Measurements from ENCODE around the gene FAM168A. TPM values are rescaled to one million over a fixed set of nuclear protein-coding genes. Genes with fewer than 3 reads are reported as not detected.
A peak's percentile ranks its signal among the peaks of the same experiment; 100 is the strongest.

The FAM168A gene
- total and polyA plus RNA-seq, 9 of the 15 experiments (the other 6 are each of a cell fraction or from before 2014, with no cell fraction given) = 0.44 to 7.2 (median 2.9) TPM

GRCh38 chr11:73509188-73509587, 88.7 kb downstream of the FAM168A start (continued):
- no peak for TF ChIP-seq RBM34 (IDR thresholded peaks at IDR 0.05; ENCODE audit: borderline replicate concordance, insufficient read depth, low read length)

- 22% methylated on average over 9 of the region's 10 CpGs for WGBS (ENCODE audit: insufficient coverage, low coverage, missing lambda C conversion rate)
- Histone ChIP-seq H2AFZ (ENCODE audit: low read depth, low read length) (no peak overlapping the region), H3K79me2 (ENCODE audit: control insufficient read depth, insufficient read depth, low read length) (no peaks in the 10 kb centered on the region), H3K4me2 (ENCODE audit: insufficient read depth, low read length) (no peak overlapping the region), H3K27me3 (ENCODE audit: control insufficient read depth in 2 of 2, insufficient read depth in 2 of 2, low read length in 2 of 2) (no peaks in the 10 kb centered on the region), H3K9me3 (replicated peaks; ENCODE audit: control insufficient read depth, insufficient read depth, low read depth, low read length) (no peaks in the 10 kb centered on the region), H3K4me3 (no peak overlapping the region), H3K27ac (ENCODE audit: extremely low read depth, low read depth, low read length) (no peak overlapping the region), H3K36me3 (ENCODE audit: control insufficient read depth, insufficient read depth, low read length) (no peaks in the 10 kb centered on the region), H3K9ac (ENCODE audit: insufficient read depth in 1 of 2, low read depth in 2 of 2, low read length in 2 of 2) (no peak overlapping the region), H4K20me1 (replicated peaks; ENCODE audit: control insufficient read depth, insufficient read depth, low read length) (no peaks in the 10 kb centered on the region), H3K4me1 (replicated peaks in 1 of 2; ENCODE audit: control insufficient read depth in 2 of 2, insufficient read depth in 2 of 2, low read length in 2 of 2) (no peaks in the 10 kb centered on the region), H3K9me1 (ENCODE audit: control insufficient read depth, insufficient read depth, low read length) (no peaks in the 10 kb centered on the region)
- intact Hi-C loops (cut with micrococcal nuclease) = no loop called here
- no peak for FAIRE-seq
- in situ Hi-C loops (cut with MboI) = no loop called here
- TF ChIP-seq MAFK (IDR thresholded peaks at IDR 0.05; ENCODE audit: low read length) (peak; percentile 68), TEAD4 (IDR thresholded peaks at IDR 0.05; ENCODE audit: low read length) (no peak), TEAD4 (CRISPR knock-in tag; IDR thresholded peaks at IDR 0.05; ENCODE audit: borderline replicate concordance) (no peak), CAMTA2 (CRISPR knock-in tag; conservative IDR thresholded peaks at IDR 0.05) (no peak), C11orf30 (IDR thresholded peaks at IDR 0.05; ENCODE audit: low read depth) (peak; percentile 62), ZNF431 (CRISPR knock-in tag; IDR thresholded peaks at IDR 0.05) (peak; percentile 91), ZNF316 (IDR thresholded peaks at IDR 0.05) (peak; percentile 75), MAFG (tag; conservative IDR thresholded peaks at IDR 0.05) (0 out of 2 replicates have a peak, but pooled peaks have one; percentile 37), TCF15 (CRISPR knock-in tag; IDR thresholded peaks at IDR 0.05) (no peak), MAFF (IDR thresholded peaks at IDR 0.05; ENCODE audit: low read length) (peak; percentile 71)
- POLR2A ChIA-PET = interaction anchor here (0.6 to 1.2 kb wide), 2 partner anchors 29 to 41 kb away, joined by 3 read pairs; no protein-coding TSS in a partner anchor
- ATAC-seq = no peak
- no TSS peak for BruUV-seq (replicated peaks)
- CTCF ChIA-PET (ENCODE audit: low intra/inter-chr PET ratio) = no interaction called here
- DNase-seq (ENCODE audit: extremely low read depth in 1 of 4, low spot score in 3 of 4) = no peak
Observed at GRCh38 chr11:73508243-73509176, 89.4 kb downstream of the FAM168A start.
